ENCODE results near the gene COL19A1.

COL19A1 gene

GRCh38 chr6:69936674-69937363, 70.5 kb downstream of the COL19A1 start:
- TF ChIP-seq EP300 (IDR thresholded peaks at IDR 0.05; ENCODE audit: borderline replicate concordance) = no peak
- no peak for TF ChIP-seq EGR1 (IDR thresholded peaks at IDR 0.05)
- peak; percentile 75 for TF ChIP-seq CEBPB (IDR thresholded peaks at IDR 0.05)

GRCh38 chr6:69937402-69938136, 71.2 kb downstream of the COL19A1 start:
- no peak for TF ChIP-seq FOXM1 (IDR thresholded peaks at IDR 0.05; ENCODE audit: borderline replicate concordance, low read depth)
- TF ChIP-seq, protein P1, sequence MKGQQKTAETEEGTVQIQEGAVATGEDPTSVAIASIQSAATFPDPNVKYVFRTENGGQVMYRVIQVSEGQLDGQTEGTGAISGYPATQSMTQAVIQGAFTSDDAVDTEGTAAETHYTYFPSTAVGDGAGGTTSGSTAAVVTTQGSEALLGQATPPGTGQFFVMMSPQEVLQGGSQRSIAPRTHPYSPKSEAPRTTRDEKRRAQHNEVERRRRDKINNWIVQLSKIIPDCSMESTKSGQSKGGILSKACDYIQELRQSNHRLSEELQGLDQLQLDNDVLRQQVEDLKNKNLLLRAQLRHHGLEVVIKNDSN (IDR thresholded peaks at IDR 0.05) = no peak

DNA sequence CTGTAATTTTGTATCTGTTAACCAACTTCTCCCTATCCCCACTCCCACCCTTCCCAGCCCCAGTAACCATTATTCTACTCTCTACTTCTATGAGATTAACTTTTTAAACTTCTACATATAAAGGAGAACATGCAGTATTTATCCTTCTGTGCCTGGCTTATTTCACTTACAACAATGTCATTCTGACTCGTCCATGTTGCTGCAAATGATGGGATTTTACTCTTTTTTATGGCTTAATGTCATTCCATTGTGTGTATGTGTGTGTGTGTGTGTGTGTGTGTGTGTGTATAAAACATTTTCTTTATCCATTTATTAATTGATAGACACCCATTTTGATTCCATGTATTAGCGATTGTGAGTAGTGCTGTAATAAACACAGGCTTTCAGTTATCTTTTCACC, 76.1 kb downstream of the COL19A1 start:
- TF ChIP-seq NFIC (IDR thresholded peaks at IDR 0.05) = no peak
- no peak for TF ChIP-seq TAF1 (IDR thresholded peaks at IDR 0.05; ENCODE audit: low read depth)
- TF ChIP-seq EGR1 (IDR thresholded peaks at IDR 0.05) = no peak
- TF ChIP-seq, protein P1 (IDR thresholded peaks at IDR 0.05) = no peak
- TF ChIP-seq YY1 (IDR thresholded peaks at IDR 0.05; ENCODE audit: low read depth) = no peak
- no peak for TF ChIP-seq TCF12 (IDR thresholded peaks at IDR 0.05; ENCODE audit: low read depth)
- no peak for TF ChIP-seq TEAD4 (IDR thresholded peaks at IDR 0.05)
- TF ChIP-seq EP300 (IDR thresholded peaks at IDR 0.05; ENCODE audit: borderline replicate concordance) = no peak
- TF ChIP-seq ZBTB7A (IDR thresholded peaks at IDR 0.05; ENCODE audit: low read depth) = no peak
- TF ChIP-seq RAD21 (IDR thresholded peaks at IDR 0.05; ENCODE audit: low read depth) = no peak
- TF ChIP-seq CREB1 (IDR thresholded peaks at IDR 0.05; ENCODE audit: low read depth) = no peak
- no peak for TF ChIP-seq MAX (IDR thresholded peaks at IDR 0.05)

- no peak for TF ChIP-seq RAD21 (IDR thresholded peaks at IDR 0.05; ENCODE audit: low read depth)
- TF ChIP-seq CREB1 (IDR thresholded peaks at IDR 0.05; ENCODE audit: low read depth) = no peak
- TF ChIP-seq EP300 (IDR thresholded peaks at IDR 0.05; ENCODE audit: borderline replicate concordance) = no peak
- TF ChIP-seq EGR1 (IDR thresholded peaks at IDR 0.05) = no peak
- no peak for TF ChIP-seq NFIC (IDR thresholded peaks at IDR 0.05)
- TF ChIP-seq FOXM1 (IDR thresholded peaks at IDR 0.05; ENCODE audit: borderline replicate concordance, low read depth) = no peak
- TF ChIP-seq TCF12 (IDR thresholded peaks at IDR 0.05; ENCODE audit: low read depth) = no peak
- no peak for TF ChIP-seq MAX (IDR thresholded peaks at IDR 0.05)
Observed at GRCh38 chr6:69945192-69945591, 78.8 kb downstream of the COL19A1 start.

GRCh38 chr6:69948479-69949114, 82.2 kb downstream of the COL19A1 start:
- TF ChIP-seq ZBTB7A (IDR thresholded peaks at IDR 0.05; ENCODE audit: low read depth) = no peak
- TF ChIP-seq, protein P1 (IDR thresholded peaks at IDR 0.05) = no peak

GRCh38 chr6:69953491-69953890, 87.1 kb downstream of the COL19A1 start:
- TF ChIP-seq TAF1 (IDR thresholded peaks at IDR 0.05; ENCODE audit: low read depth) = no peak
- no peak for TF ChIP-seq NFIC (IDR thresholded peaks at IDR 0.05)
- TF ChIP-seq CREB1 (IDR thresholded peaks at IDR 0.05; ENCODE audit: low read depth) = no peak
- no peak for TF ChIP-seq CEBPB (IDR thresholded peaks at IDR 0.05)

- TF ChIP-seq NFIC (IDR thresholded peaks at IDR 0.05) = no peak
- no peak for TF ChIP-seq EP300 (IDR thresholded peaks at IDR 0.05; ENCODE audit: borderline replicate concordance)
- TF ChIP-seq CEBPB (IDR thresholded peaks at IDR 0.05) = no peak
- TF ChIP-seq FOXM1 (IDR thresholded peaks at IDR 0.05; ENCODE audit: borderline replicate concordance, low read depth) = no peak
- TF ChIP-seq REST (IDR thresholded peaks at IDR 0.05; ENCODE audit: low read depth) = no peak
- TF ChIP-seq, protein P1 (IDR thresholded peaks at IDR 0.05) = no peak
- no peak for TF ChIP-seq ZBTB7A (IDR thresholded peaks at IDR 0.05; ENCODE audit: low read depth)
- no peak for TF ChIP-seq RAD21 (IDR thresholded peaks at IDR 0.05; ENCODE audit: low read depth)
- no peak for TF ChIP-seq TAF1 (IDR thresholded peaks at IDR 0.05; ENCODE audit: low read depth)
- TF ChIP-seq TEAD4 (IDR thresholded peaks at IDR 0.05) = no peak
- TF ChIP-seq CREB1 (IDR thresholded peaks at IDR 0.05; ENCODE audit: low read depth) = no peak
- no peak for TF ChIP-seq EGR1 (IDR thresholded peaks at IDR 0.05)
- TF ChIP-seq TCF12 (IDR thresholded peaks at IDR 0.05; ENCODE audit: low read depth) = no peak
- no peak for TF ChIP-seq YY1 (IDR thresholded peaks at IDR 0.05; ENCODE audit: low read depth)
- no peak for TF ChIP-seq MAX (IDR thresholded peaks at IDR 0.05)
Observed at GRCh38 chr6:69954733-69955132, 88.4 kb downstream of the COL19A1 start.

All from Ishikawa (cell line).